Activated CD4-positive, alpha-beta T cell treated with anti-CD3 and anti-CD28 coated beads, Interleukin-2, amount 50 U/mL, for 1 hour (primary cell): Measurements from ENCODE around the gene WNK2.

Experiments
- DNase-seq: peaks from one replicate; pipeline ENCODE4 v3.0.0-alpha.2; 2020

The WNK2 gene

DNA sequence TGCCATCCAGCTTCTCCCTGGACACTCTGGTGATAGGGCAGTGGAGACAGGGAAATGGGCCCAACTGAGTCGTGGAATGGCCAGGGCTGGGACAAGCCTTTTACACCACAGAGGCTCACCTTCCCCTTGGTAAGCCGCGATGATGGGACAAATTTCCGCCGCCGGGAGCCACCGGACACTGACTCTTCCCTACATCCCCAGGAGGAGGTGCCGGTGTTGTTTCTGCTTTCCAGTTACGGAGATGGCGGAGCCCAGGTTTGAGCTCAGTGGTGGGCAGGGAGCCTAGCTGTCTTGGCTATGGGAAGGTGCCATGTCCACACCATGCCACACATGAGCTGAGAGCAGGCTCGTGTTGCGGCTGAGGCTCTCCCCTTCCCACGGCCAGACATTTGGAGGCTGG, 19.9 kb upstream of the WNK2 start:
- DNase-seq, result no peak

DNA sequence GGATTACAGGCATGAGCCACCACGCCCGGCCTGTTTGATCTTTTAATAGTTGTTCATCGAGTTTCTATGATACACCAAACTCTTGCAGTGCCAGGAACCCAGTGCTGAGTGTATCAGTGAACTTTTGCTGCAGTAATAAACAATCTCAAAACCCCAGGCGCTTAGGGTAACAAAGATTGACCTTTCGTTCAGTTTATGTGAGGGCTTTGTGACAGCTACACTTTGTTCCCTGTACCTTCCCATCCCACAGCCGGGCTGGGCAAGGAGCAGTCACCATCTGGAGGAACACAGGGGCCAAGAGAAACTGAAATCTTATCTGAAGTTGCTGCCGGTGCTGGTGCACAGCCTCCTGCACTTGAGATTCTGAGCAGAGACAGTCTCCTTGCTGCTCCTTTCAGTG, 17.2 kb upstream of the WNK2 start:
- DNase-seq, result no peak

- no peak for DNase-seq
These were observed 16.8 kb upstream of the WNK2 start for GRCh38 chr9:93167185-93167584.

- no peak for DNase-seq
These were observed 16.1 kb upstream of the WNK2 start for GRCh38 chr9:93167838-93168237.

DNA sequence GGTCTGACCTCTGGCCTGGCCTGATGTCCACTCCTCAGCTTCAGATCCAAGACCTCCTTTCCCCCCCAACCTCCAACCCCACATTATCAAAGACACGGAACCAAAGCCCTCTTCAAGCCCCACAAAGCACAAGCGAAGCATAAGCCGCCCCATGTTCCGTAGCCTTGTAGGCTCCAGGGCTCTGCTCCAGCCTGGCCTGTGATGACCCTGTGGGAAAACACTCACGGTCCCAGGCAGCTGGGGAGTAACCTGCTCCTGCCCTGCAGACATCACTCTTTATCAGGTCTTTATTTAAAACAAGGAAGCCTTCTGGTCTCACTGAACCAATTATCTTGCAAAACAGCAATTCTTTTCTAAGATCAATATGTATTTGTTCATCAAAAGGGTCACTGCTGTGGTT, 15.4 kb upstream of the WNK2 start:
- DNase-seq, result no peak

GRCh38 chr9:93169444-93169843, 14.5 kb upstream of the WNK2 start:
- no peak for DNase-seq

GRCh38 chr9:93170571-93170970, 13.4 kb upstream of the WNK2 start:
- DNase-seq, result no peak

GRCh38 chr9:93171261-93171990, 12.5 kb upstream of the WNK2 start:
- no peak for DNase-seq

GRCh38 chr9:93172666-93173364, 11.1 kb upstream of the WNK2 start:
- DNase-seq, result no peak

DNA sequence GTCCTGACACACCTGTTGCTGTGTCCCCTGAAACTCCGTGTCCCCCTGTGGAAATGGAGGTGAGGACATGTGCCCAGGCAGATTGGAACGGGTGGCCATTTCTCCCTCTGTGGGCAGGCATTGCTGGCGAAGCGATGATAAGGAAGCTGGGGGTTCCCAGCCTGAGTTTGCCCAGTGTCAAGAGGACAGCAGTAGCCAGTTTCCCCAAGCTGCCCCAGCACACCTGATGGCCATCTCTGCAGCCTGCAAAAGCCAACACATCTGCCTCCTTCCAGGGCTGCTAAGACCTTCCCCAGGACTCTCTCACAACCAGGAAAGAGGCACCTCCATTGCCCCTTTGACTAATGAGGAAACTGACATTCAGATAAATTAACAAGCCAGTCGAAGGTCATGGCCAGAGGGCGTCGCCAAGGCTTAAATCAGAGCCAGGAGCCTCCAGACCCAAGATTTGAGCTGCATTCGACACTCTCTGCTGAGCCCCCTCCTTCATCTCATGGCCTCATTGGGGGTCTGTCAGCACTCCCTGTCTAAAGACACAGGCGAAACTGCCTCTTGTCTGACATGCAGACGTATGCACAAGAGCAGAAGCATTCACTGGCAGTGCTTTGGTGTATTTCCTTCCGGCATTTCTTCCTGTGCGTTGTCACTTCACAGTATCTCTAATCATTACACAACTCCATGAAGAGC, 10.4 kb upstream of the WNK2 start:
- DNase-seq, result no peak

DNA sequence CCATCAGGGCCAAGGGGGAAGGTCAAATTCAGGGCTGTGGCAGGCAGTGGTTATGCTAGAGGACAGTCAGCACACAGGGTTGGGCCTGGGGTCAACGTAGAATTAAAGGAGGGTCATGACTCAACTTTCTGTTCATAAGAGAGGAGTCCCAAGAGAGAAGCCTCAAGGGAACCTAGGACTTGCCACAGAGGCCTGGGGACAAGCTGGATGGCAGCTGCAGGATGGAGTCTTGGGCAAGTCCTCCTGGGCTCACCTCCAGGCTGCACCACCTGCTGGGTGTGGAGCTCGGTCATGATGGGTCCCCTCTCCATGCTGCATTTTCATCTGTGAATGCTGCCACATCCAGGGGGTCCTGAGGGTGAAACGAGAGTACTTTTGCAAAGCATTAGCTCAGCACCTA, 9.0 kb upstream of the WNK2 start:
- DNase-seq, result no peak

DNA sequence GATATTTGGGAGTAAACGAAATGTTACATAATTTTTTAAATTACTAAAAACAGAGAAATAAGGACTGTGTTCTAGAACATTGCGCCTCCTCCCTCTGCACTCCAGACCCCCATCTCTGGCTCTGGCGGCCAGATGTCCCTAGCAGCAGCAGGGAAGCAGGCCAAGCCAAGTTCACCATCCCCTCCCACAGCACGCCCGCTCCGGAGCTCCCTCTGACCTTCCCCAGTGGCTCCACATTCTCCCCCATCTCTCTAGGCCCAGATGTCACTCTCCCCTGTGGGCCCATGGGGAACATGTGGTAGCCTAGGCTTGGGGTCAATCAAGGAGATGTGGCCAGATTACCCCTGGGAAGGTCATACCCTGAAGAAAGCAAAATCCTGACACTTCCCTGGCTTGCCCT, 6.3 kb upstream of the WNK2 start:
- DNase-seq, result no peak

DNA sequence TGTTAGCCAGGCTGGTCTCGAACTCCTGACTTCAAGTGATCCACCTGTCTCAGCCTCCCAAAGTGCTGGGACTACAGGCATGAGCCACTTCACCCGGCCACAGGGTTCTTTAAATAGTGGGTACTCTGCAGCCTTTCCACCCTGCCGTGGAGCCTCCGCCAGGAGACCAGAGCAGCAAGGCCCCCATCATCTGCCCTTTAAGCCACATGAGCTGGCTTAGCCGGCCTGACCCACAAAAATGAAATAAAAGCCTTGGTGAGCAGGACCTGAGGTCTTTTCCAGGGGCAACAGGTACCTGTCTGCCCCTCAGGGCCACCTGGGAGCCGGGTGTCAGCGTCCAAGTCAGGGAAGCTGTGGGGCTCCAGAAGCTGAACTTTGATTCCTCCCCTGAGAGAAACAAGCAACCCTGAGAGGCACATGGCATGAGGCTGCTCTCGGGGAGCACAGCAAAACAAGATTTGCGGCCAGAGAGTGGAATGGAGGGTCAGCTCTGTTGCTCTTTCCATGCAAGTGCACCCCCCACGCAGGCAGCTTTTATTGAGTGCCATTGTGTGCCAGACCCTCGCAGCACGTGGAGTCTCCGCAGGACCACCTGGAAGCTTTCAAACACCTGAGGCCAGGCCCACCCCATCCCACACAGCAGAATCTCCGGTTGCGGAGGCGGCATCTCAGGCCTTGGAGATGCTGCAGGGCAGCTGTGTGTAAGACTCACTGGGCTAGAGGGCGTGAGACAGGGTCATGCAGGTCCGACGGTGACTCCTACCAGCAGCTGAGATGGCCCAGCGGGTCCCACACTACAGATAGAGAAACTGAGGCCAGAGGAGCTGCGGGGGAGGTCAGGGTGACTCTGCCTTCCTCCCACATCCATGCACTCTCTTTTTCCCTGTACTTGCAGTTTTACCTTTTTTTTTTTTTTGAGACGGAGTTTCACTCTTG, 4.8 kb upstream of the WNK2 start:
- no peak for DNase-seq

GRCh38 chr9:93180938-93181337, 3.0 kb upstream of the WNK2 start:
- no peak for DNase-seq

DNA sequence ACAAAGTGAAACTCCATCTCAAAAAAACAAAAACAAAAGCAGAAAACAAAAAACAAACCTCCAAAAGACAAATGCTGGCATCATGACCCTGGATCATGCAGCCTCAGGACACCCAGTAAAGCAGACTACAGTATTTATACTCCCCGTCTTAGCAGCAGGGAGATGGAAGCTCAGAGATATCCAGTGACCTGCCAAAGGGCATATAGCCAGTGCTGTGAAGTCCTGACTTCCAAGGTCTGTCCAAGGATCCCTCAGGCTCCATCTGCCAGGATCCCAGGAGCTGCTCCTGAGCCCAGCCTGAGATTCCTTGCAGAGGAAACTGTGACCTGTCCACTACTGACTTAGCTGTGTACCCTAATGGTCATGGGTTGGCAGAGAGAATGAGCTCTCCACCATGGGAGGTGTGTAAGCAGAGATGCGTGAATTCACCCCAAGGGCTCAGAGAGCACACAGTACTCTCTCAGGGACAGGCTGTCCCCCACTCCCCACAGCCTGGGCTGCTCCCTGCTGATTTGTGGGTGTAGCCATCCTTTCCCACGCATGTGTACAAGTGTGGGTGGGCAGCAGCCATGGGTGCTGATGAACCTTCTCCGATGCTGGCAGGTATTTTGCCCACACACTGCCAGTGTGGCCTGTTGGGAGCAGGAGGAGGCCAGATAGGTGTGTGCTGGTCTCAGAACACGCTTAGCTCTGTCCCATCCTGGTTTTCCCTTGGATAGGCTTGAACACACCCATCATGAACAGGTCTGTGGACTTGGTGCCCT, 2.1 kb upstream of the WNK2 start:
- no peak for DNase-seq

- no peak for DNase-seq
These were observed 1.4 kb upstream of the WNK2 start for GRCh38 chr9:93182572-93182971.

- no peak for DNase-seq
These were observed 742 bp upstream of the WNK2 start for GRCh38 chr9:93183131-93183662.

DNA sequence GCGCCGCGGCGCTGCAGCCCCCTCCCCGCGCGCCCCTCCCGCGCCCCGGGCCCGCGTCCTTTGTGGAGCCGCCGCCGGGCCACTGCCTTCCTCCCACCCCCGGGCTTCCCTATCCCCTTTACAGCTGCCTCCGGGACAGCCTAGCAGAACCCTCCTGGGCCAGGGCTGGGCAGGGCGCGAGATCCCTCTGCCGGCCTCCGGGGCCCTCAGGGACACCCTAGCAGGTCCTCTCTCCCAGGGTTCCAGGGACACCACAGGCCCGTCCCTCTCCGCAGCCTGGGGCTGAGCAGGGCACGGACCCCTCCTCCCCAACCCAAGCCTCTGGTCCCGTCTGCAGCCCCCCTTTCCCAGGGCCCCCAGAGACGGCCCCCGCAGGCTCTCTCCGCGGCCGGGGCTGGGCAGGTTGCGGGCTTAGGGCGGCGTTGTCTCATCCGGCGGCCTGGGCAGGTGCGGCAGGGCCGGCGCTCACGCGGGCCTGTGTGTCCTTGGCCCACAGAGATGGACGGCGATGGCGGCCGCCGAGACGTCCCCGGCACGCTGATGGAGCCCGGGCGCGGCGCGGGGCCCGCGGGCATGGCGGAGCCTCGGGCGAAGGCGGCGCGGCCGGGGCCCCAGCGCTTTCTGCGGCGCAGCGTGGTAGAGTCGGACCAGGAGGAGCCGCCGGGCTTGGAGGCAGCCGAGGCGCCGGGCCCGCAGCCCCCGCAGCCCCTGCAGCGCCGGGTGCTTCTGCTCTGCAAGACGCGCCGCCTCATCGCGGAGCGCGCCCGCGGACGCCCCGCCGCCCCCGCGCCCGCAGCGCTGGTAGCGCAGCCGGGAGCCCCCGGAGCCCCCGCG, 710 bp downstream of the WNK2 start:
- no peak for DNase-seq

DNA sequence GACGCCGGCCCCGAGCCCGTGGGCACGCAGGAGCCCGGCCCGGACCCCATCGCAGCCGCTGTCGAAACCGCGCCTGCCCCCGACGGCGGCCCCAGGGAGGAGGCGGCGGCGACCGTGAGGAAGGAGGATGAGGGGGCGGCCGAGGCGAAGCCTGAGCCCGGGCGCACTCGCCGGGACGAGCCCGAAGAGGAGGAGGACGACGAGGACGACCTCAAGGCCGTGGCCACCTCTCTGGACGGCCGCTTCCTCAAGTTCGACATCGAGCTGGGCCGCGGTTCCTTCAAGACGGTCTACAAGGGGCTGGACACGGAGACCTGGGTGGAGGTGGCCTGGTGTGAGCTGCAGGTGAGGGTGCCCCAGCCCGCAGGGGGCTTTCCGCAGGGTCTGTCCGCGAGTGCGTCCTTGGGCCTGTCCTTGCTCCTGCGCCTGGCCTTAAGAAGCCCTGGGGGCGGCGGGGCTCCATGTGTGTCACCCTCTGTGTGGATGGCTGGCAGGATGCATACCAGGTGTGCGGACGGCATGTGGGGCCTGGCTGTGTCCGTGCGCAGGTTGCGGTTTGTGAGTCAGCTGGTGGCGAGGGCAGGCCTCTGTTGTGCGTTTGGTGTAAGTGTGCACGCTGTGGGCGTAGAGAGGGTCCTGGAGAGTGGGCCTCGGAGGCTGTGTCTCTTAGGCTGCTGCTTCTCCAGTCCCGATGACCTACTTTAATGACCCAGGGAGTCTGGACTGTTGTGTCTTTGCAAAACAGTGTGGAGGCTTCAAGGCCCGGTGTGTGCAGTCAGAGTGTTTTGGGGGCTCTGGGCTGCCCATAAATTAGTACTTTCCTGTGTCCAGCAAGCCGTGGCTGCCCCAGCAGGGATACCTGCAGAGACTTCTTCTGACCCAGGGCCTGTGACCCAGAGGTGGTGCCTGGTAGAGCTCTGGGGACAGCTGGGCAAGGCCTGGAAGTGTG, 1.6 kb downstream of the WNK2 start:
- no peak for DNase-seq
